ENCODE data around the gene POLD4.

The POLD4 gene

DNA sequence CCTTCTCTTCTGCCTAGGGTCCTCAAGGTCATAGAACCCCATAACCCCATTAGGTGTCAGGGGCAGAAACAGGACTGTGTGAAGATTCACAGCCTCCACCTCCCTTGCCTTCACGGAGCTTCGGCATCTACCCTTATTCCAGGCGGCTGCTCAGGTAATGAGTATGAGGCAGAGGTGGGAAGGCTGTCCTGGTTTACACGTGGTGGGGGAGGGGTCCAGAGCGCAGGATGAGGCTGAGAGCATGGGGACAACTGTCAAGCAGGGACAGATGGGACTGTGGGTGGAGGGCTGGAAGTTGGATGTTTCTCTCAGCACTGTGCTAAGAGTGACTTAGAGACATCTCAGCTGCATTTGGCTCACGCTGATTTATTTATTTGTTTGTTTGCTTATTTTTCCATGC lies 34.2 kb upstream of the POLD4 start:
- no peak for DNase-seq (ENCODE audit: low spot score)

GRCh38 chr11:67387069-67387468 lies 33.7 kb upstream of the POLD4 start:
- no peak for DNase-seq (ENCODE audit: low spot score)

DNA sequence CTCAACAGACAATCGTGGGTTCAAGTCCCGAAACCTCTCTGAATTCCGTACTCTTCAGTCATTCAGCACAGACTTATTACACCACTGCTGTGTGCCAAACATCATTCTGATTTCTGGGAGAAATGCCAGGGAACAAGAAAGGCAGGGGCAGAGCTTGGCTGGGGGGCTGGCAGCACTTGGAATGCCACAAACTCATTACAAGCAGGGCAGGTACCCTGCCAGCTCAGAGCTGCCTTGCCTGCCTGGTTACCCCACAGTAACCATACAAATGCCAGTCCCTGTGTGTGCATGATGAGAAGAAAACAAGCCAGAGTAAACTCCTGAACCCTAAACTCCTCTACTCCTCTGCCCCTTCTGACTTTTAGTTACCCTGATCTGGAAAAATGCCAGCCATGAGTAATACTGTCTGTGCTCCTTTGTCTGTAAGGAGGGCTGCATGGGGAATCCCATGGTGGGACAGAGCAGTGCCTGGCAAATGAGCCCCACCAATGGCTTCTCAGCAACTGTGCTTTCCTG lies 31.6 kb upstream of the POLD4 start:
- no peak for DNase-seq (ENCODE audit: low spot score)

DNA sequence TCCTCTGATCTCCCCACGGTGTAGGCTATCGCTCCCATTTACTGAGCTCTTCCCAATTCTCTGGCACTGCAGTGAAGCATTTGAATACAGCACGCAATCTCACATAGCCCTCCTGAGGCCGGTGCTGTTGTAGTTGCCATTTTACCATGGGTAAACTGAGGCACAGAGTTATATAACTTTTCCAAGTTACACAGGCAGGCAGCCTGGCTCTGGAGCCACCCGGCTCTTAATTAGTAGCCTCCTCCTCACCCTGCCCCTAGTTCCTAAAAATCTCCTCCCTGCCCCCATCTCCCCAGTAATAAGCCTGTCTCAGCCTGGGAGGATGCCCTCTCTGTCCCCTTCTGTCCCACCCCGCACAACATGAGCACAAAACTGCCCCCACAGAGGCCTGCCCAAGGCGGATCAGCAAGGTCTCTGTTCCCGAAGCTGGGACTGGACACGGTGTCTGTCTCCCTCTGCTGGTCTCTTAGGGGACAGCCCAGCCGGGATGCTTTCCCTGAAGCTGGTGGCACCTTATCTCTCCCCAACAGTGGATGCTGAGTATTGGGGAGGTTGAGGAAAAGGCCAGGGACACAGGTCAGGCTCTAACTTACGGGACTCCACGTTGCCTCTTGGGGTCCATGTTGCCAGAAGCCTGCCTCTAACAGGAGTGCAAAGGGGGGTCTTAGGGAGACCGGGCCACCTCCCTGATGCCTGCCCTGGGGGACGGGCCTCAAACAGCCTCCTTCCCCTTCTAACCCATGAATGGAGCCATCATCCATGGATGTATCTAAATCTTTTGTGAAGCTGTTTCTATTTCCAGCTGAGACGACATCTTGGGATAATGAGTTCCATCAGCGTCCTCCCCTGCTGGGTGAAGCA lies 29.2 kb upstream of the POLD4 start:
- peak; percentile 85 for DNase-seq (ENCODE audit: low spot score)

DNA sequence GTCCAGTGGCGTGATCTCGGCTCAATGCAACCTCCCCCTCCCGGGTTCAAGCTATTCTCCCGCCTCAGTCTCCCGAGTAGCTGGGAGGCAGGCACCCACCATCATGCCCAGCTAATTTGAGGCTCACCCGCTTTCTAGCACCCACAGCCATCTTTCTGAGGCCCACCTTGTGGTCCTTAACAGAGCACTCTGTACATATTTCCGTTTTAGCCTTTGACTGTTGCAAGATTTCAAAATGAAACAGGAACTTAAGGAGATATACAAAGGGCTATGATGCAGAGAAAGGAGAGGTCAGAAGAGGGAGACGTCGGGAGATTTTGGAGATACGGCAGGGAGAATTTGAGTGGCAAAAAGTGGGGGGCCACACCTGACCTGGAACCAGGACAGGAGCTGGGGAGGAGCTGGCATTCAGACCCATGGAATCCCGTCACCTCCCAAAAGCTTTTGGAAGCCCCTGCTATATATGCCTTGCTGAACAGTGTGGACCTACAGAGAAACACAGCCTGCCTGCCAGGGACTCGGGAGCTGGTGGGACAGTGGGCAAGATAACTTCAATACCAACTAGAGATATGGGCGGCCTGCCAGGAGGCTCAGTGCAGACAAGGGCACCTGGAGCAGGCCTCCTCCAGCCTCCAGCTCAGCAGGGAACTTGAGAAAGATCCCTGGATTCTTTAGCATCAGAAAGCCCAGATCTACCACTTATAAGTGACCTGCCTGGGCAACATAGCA lies 28.1 kb upstream of the POLD4 start:
- DNase-seq (ENCODE audit: low spot score), result no peak

GRCh38 chr11:67379061-67380058 lies 26.0 kb upstream of the POLD4 start:
- no peak for DNase-seq (ENCODE audit: low spot score)

DNA sequence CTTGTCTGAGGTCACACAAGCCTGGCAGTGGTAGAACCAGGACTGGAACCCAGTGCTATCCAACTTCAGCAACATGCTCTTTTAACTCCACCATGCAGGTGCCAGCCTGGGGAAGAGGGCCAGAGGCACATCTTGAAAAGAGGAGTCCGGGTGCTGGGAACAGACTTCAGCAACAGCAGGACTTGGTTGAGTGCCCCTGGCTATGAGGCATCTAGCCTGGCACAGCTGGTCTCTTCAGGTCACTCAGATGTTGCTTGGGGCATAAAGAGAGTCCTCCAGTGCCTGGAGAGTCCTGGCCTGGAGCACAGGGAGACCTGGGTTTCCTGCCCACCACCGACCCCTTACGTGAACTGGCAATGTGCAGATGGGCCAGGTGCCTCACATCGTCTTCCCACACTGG lies 25.2 kb upstream of the POLD4 start:
- DNase-seq (ENCODE audit: low spot score), result no peak

GRCh38 chr11:67376873-67377808 lies 23.8 kb upstream of the POLD4 start:
- DNase-seq (ENCODE audit: low spot score), result no peak

GRCh38 chr11:67376063-67376820 lies 22.9 kb upstream of the POLD4 start:
- no peak for DNase-seq (ENCODE audit: low spot score)

DNA sequence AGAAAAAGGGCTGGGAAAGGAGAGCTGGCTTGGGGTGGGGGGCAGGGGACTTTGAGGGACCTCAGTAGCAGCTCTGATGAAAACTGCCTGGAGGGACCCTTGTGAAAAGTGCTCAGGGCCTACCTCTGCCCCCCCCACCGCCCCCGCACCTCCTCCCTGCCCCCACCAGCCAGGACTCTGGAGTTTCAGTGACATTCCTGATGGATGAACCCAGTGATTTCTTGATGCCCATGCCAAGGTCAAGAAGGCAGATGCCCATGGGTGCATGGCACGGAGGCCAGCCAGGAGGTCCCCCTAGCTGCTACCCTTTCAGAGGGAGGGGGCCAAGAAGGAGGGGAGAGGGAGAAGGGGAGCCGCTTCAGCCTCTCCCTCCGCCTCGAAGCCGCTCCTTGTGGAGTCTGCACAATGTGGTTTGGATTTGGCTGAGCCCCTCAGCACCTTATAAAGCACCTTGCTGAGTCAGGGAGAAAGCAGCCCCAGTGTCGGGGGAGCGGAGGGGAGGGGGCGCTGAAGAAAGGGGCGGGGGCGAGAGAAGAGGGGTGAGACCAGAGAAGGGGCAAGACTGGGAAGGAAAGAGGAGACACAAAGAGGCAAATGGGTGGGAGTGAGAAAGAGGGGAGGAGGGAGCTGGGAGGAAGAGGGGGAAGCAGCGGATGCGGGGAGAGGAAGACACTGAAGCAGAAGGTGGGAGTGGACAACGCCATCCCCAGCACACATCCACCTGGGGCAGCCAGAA lies 22.1 kb upstream of the POLD4 start:
- DNase-seq (ENCODE audit: low spot score), result no peak

GRCh38 chr11:67374571-67375281 lies 21.4 kb upstream of the POLD4 start:
- no peak for DNase-seq (ENCODE audit: low spot score)

- no peak for DNase-seq (ENCODE audit: low spot score)
Observed at GRCh38 chr11:67373648-67374570, 20.6 kb upstream of the POLD4 start.

DNA sequence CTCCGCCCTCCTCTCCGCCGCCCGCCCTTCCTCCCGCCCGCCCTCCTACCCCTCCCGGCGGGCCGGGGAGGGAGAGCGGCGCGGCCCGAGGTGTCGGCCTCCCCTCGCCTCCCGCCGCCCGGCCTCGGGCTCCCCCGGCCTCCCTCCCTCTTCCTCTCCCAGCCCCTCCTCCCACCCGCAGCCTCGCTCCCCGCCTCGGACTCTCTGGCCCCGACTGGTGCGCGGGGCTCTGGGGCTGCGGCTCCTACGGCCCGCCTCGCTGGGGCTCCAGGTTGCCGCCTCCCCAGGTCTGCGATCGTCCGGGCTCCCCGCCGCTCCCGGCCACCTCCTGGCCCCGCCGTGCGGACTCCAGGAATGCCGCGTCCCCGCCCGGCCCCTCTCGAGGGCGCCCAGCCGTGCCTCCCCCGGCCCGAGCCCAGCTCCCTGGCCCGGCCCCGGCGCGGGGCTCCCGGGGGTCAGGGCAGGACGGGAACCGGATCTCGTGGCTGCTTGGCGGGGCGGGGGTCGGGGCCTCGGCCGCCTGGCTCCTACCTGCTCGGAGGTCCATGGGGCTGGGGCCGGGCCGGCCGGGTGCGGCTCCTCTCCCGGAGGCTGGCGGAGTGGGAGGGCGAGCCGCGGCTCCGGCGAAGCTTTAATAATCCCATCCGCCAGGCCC lies 19.8 kb upstream of the POLD4 start, which contains the start of gene CLCF1:
Gene CLCF1 (minus strand): TSS at position 606 of the 655 bp plus-strand sequence. CDS start 59 bp downstream, at position 547.
- DNase-seq (ENCODE audit: low spot score), result no peak

GRCh38 chr11:67372321-67372992 lies 19.1 kb upstream of the POLD4 start:
- no peak for DNase-seq (ENCODE audit: low spot score)

DNA sequence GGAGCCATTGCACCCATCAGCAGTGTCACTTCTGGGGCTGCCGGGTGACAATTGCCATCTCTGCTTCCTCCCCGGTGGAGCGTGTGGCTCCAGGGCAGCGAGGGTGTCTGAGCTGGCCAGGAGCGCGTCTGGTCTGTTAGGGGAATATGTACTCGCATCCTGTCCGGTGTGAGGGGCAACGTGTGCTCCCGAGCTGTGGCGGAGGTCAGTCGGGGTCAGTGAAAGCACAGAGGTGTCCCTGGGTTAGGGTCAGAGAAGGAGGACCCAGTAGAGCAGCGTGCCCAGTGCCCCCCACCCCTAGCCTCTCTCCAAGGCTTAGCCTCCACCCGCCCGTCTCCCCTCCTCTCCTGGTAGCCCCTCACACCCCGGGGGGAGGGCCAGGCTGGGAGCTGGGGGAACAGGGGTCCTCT lies 18.6 kb upstream of the POLD4 start:
- no peak for DNase-seq (ENCODE audit: low spot score)

- no peak for DNase-seq (ENCODE audit: low spot score)
Observed at GRCh38 chr11:67371189-67371910, 18.0 kb upstream of the POLD4 start.

Measured in activated CD4-positive, alpha-beta T cell treated with anti-CD3 and anti-CD28 coated beads, Interleukin-2, Interleukin-4, amounts not matched to agents 100 ng/mL and 50 ng/mL, durations not matched to agents 16 hours and 8 hours (primary cell).